Left renal cortex interstitium (tissue), 4 donors: ENCODE measurements around the gene FAN1. TPM values are rescaled to one million over a fixed set of nuclear protein-coding genes. Genes with fewer than 3 reads are reported as not detected.

Experiments
- DNase-seq, 4 donors: peaks; one replicate each; pipeline ENCODE4 v3.0.0-alpha.2; 2013; ENCODE audit warnings: low read depth in 4 of 4, low spot score in 2 of 4, missing footprints in 1 of 4
- polyA plus RNA-seq, 4 donors: library from polyadenylated mRNA; unstranded; fragments of 120-200 nt; gene quantifications; one replicate each; pipeline ENCODE4 v1.2.1, GENCODE V29; 2013; ENCODE audit not compliant: insufficient read length in 4 of 4

Gene FAN1
- polyA plus RNA-seq, 4 donors: 26.9 to 44.5 (median 34.8) TPM

DNA sequence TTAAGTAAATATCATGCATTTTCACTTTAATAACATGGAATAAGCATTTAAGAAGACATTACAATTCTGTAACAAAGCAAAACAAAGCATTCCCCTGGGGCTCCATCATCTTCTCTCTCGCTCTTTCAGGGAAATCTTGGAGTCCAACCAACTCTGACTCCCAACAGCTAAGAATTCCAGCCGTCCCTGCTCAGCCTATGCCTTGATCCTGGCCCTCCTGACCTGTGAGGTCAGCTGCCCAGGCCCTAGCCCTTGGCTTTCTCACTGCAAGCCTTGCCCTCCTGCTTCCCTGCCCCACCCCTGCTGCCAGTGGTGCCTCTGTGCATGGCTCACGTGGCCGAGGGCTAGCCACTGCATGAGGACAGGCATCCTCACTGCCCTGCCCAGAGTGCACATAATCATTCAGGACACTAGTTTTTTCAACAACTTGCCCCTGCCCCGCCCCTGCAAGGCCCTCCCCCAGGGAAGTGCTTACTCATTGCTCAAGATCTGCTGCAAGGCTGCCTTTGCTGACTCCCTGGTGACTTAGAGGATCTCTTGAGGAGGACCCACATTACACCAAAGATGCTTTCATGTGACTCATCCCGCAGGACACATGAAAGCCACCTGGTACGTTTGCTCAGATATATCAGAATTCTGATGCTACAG, 50.1 kb downstream of the FAN1 start:
- DNase-seq: no peak

DNA sequence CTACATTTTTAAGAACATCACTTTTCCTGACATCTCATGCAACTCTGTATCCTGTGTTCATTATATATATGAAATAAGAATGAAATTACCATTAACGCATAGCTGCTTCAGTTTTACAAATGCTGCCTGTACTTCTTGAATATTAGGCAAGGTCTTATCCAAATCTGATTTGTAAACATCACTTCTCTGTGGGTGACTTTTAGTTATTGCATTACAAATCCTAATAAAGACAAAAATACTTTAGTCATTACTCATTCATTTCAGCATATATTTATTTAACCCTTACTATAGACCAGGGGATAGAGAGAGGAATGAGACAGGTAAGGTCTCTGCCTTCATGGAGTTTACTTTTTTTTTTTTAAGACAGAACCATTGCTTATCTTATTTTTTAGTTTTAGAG, 51.0 kb downstream of the FAN1 start:
- no peak for DNase-seq

GRCh38 chr15:30956216-30957124, 52.8 kb downstream of the FAN1 start:
- no peak for DNase-seq

DNA sequence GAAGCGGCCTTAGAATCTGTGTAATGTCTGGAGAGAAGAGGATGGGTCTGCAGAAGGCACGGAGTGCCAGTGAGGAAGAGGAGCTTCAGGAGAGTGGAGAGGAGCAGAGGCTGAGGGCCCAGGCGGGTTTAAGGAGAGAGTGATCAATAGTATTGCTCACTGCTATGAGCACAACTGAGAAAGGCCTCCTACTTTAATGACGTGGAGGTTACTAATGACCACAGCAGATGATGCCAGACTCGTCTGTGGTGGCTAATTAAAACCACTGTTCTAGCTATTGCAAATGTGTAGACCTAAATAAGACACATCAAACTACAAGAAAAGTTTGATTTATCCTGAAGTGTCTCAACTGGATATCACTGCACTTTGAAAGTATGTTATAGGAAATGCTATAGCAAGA, 54.5 kb downstream of the FAN1 start:
- no peak for DNase-seq

- DNase-seq: no peak
Measured at GRCh38 chr15:30962079-30962478, 58.4 kb downstream of the FAN1 start.

- DNase-seq: no peak
Measured at GRCh38 chr15:30962659-30963058, 58.9 kb downstream of the FAN1 start.

DNA sequence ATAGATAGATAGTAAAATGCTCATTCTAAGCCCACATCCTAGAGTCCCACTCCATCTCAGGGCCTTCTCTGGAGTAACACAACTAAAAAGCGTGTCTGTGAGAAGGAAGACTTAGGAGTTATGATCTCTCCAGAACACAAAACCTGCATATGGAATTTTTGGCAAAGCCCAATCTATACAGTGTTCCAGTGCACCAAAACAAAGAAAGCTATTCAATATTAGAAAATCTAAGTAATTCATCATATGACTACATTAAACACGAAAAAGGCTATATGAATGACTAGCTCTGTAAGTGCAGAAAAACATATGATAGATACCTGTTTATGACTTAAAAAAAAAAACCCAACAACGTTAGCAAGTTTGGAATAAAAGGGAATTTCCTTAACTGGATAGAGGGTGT, 60.0 kb downstream of the FAN1 start:
- no peak for DNase-seq

GRCh38 chr15:30969724-30970123, 66.0 kb downstream of the FAN1 start:
- DNase-seq: no peak

- no peak for DNase-seq
Measured at GRCh38 chr15:30973379-30973778, 69.7 kb downstream of the FAN1 start.

GRCh38 chr15:30974112-30974511, 70.4 kb downstream of the FAN1 start:
- DNase-seq: no peak

DNA sequence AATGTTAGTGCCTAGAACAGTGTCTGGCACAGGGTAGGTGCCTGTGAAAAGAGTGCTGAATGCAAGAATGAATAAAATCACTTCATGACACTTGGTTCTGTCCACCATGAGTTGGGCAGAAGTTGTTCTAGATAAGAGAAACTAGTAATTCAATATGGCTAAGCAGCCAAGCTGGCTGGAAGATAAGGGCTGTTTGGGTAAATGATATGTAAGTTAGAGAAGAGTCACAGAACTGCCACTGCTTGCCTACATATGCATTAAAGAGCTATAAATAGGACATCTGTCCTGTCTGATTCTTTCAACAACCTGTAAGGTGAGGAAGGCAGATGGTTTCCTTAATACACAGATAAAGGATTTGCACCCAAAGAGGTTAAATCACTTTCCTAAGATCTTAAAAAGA, 74.6 kb downstream of the FAN1 start:
- DNase-seq: no peak

DNA sequence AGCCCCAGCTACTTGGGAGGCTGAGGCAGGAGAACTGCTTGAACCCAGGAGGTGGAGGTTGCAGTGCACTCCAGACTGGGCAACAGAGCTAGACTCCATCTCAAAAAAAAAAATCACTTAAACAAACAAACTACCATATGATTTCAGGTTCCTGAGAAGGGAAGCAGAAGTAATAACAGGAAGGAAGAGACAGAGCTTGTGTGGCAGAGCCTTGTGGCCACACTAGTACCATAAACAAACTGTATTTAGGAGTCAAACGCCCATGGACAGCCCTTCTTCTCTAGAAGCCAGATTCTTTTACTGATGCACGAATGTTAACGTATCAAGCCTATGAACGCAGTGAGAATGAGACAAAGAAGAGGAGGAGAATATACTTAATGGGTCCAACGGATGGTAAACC, 75.7 kb downstream of the FAN1 start:
- DNase-seq: no peak

DNA sequence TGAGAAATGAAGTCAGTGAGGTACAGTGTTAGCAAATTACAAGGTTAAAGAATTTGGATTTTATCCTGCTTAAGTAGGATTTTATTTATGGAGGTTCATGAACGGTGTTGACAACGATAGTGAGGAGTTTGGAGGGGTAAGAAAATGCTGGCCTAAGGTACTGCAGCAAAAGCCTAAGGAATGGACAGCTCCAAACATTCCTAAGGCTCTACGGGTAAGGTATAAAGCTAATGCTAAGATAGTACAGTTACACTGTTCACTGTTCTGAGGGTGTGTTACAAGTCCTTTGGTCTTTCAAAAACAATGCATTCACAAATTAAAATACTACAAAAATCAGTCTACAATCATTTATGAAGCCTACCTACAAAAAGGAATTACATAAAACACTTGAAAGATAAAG, 80.4 kb downstream of the FAN1 start:
- no peak for DNase-seq

DNA sequence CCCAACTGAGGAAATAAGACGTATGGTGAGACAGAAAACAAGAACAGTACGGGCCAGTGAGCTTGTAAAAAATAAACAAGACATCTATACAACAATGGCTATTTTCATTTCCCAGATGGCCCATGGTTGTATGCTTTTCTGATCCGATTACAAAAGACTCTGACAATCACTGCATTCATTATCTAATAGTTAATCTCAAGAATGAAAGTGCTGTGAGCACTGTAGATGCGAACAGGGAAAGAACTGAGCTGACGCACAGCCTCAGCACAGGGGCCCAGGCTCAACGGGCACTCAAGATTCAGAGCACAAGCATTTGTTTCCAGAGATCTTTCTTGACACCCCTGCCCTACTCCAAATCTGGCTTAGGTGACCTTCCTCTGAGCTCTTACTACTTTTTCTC, 80.8 kb downstream of the FAN1 start:
- no peak for DNase-seq

DNA sequence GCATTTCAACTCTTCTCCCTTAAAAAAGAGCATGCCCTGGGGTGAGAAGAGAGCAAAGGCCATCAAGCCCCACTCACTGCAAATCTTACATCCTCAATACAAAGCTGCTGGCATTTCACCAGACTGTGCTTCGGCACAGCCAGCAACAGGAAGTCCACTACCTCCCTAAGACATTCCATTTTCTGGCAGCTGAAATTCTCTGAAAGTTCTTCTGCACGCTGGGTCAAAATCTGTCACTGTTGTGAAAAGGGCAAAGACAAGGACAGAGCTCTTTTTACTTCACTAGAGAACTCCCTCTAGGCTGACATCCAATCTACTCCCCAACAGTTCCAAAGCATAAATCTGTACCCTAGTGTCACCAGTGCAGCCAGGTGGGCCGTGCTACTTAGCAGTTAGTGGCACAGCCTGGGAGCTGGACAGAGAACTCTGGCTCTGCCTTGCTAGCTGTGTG, 81.4 kb downstream of the FAN1 start:
- no peak for DNase-seq

DNA sequence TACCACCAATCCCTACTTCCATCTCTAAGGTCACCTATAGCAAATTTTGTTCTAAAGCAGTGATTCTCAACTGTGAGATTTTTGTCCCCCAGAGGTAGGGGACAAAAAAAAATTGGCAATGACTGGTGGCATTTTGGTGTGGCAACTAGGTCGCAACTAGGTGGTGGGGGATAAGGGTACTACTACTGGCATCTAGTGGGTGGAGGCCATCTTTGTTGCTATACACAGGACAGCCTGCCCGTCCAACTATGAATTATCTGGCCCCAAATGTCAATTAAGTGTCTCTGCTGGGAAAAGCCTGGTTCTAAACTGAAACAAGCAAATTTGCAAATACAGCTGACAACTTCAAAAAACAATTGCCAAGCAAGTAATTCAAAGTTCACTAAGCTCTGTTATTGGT, 86.3 kb downstream of the FAN1 start:
- no peak for DNase-seq

DNA sequence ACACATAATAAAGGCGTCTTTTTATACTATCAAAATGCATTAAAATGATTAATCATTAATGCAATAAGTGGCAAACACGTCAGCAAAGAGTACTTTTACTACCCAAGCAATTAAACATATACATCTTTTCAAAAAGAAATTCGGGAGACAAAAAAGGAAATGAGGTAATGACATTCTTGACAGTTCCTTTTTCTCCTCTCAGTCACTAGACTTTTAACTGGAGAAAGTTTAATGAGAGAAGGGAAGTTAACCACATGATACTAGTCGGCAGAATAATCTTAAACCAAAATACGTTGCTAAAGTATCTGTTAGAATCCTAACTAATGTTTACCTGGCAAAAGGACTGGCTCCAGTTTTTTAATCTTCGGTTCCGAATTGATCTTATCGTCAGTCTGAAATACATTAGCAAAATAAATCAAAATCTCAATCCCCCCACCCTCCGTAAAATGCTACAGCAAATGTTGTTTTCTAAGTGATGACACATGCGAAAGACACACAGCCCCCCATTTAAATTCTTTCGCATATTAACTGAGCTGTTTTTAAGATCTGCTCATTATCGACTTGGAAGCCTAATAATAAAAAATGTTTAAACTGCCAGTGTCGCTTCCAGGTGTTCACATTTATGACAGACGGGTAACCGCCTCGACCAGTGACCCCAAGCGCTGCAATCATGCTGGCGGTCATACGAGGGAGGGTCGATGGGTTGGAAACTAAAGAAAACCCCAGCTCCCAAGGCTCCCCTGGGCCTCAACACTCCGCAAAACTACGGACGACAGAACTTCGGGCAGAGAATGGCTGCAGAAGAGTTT, 86.9 kb downstream of the FAN1 start:
- no peak for DNase-seq

- peak in 3 of 4 donors; percentile 47 to 54 (median 54) for DNase-seq
Measured at GRCh38 chr15:30991255-30992235, 87.8 kb downstream of the FAN1 start, which contains the start of gene MTMR10. Gene MTMR10 (minus strand): TSS chr15:30991628. CDS start chr15:30991506, 122 bp downstream.

DNA sequence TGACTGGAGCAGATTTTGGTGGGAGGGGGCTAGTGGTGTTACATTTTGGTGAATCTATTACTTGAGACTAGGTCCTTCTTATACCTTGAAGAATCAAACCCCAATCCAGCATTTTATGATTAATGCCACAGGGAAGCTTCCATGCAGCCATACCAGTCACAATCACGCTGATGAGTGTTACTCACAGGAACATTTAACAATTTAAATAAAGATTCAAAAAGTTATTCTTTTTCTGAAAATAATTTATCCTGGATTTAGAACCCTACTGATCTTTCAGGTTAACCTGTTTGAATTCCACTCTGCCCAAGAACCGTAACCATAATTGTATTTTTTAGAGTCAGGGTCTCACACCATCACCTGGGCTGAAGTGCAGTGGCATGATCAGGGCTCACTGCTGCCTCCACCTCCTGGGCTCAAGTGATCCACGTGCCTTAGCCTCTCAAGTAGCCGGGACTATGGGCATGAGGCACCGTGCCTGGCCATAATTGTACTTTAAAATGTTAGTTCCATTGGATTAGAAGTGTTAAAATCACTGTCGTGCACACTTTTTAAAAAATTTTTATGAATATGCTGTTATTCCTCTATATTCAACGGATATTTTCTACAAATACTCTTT, 88.6 kb downstream of the FAN1 start:
- no peak for DNase-seq
